HCT116 (cell line): ENCODE results near the gene THEMIS. TPM values are rescaled to one million over a fixed set of nuclear protein-coding genes. Genes with fewer than 3 reads are reported as not detected.

Source experiments
- ATAC-seq: fragments of 200-7000 bp; cut with Tn5 transposase; 2 replicates; pipeline ENCODE4 v1.9.1; 2020; ENCODE audit warnings: mild to moderate bottlenecking, moderate library complexity
- BruUV-seq: library from RNA; stranded (reverse); fragments of 400-500 nt; replicated peaks from 2 replicates; lab custom pipeline; 2021; lab: Mats Ljungman, UMichigan
- CTCF ChIA-PET: fragments of 300-600 bp; sonication (Branson Sonifier 250); formaldehyde crosslinking; loops from one replicate; lab custom pipeline; 2021; ENCODE audit warnings: antibody characterized with exemption; lab: Charles Lee
- POLR2A ChIA-PET: fragments of 300-600, 350-600 bp; sonication (Branson Sonifier 250); formaldehyde crosslinking; loops from one replicate; lab custom pipeline; 2021; ENCODE audit warnings: antibody characterized with exemption; lab: Charles Lee
- RAD21 ChIA-PET, 2 experiments: fragments of 300-600 bp; sonication (Branson Sonifier 250); formaldehyde crosslinking; loops; one replicate each; lab custom pipeline; 2023; ENCODE audit warnings: low total read pairs in 2 of 2; ENCODE audit not compliant: uncharacterized antibody in 2 of 2, unreplicated experiment in 2 of 2, low non-redundant PET in 1 of 2; lab: Charles Lee
- DNase-seq: peaks from one replicate; pipeline ENCODE4 v3.0.0-alpha.2; 2010; ENCODE audit warnings: low read depth, low spot score
- H2AFZ ChIP-seq: fragments of 200-600 bp; shearing (Covaris generic), sonication (generic); 2 replicates; pipeline ENCODE4 v1.6.1; 2017; ENCODE audit warnings: low read depth, mixed run types, mixed read lengths, antibody characterized with exemption, low read length; ENCODE audit not compliant: poor library complexity, severe bottlenecking
- H3K27ac ChIP-seq: 2 replicates; pipeline ENCODE4 v1.5.1; 2012; ENCODE audit warnings: low read depth, low read length
- H3K27me3 ChIP-seq: fragments of 200-600 bp; sonication (generic); 2 replicates; pipeline ENCODE4 v1.6.1; 2016; ENCODE audit warnings: mixed run types, low read length, mixed read lengths; ENCODE audit not compliant: insufficient read depth
- H3K36me3 ChIP-seq, 2 experiments: fragments of 200-500 bp in 1 of 2; fragments of 200-600 bp in 1 of 2; sonication (Bioruptor generic) in 1 of 2; sonication (generic) in 1 of 2; 2 replicates each; pipeline versions ENCODE4 v1.5.1 to v1.6.1; 2014 to 2016; ENCODE audit warnings: low read length in 2 of 2, inconsistent platforms in 1 of 2, mixed read lengths in 1 of 2, mixed run types in 1 of 2; ENCODE audit not compliant: insufficient read depth in 2 of 2, control insufficient read depth in 1 of 2
- H3K4me1 ChIP-seq, 2 experiments: fragments of 200-600 bp in 1 of 2; sonication (generic) in 1 of 2; 2 replicates each; pipeline versions ENCODE4 v1.5.1 to v1.6.1; 2012 to 2017; ENCODE audit warnings: low read length in 2 of 2, inconsistent platforms in 1 of 2, mild to moderate bottlenecking in 1 of 2, mixed read lengths in 1 of 2, mixed run types in 1 of 2, moderate library complexity in 1 of 2; ENCODE audit not compliant: insufficient read depth in 2 of 2, control insufficient read depth in 1 of 2
- H3K4me2 ChIP-seq: fragments of 200-600 bp; sonication (generic); 2 replicates; pipeline ENCODE4 v1.6.1; 2017; ENCODE audit warnings: mixed run types, low read length, mixed read lengths
- H3K4me3 ChIP-seq, 2 experiments: fragments of 200-600 bp in 1 of 2; sonication (generic) in 1 of 2; replicated peaks in 1 of 2; 2 replicates each; pipeline ENCODE4 v1.5.1; 2011 to 2016; ENCODE audit warnings: low read length in 2 of 2, control low read depth in 1 of 2, low read depth in 1 of 2, mild to moderate bottlenecking in 1 of 2, mixed read lengths in 1 of 2, mixed run types in 1 of 2
- H3K79me2 ChIP-seq: fragments of 200-600 bp; sonication (generic); 2 replicates; pipeline ENCODE4 v1.6.1; 2017; ENCODE audit warnings: mild to moderate bottlenecking, mixed run types, low read length, moderate library complexity, mixed read lengths; ENCODE audit not compliant: insufficient read depth
- H3K9ac ChIP-seq: fragments of 200-600 bp; sonication (generic); 2 replicates; pipeline ENCODE4 v1.6.1; 2016; ENCODE audit warnings: low read length, mixed read lengths
- H3K9me2 ChIP-seq: fragments of 200-600 bp; sonication (generic), shearing (Covaris generic); 2 replicates; pipeline ENCODE4 v1.6.1; 2017; ENCODE audit warnings: mixed run types, mild to moderate bottlenecking, moderate library complexity; ENCODE audit not compliant: insufficient read depth
- H3K9me3 ChIP-seq, 2 experiments: fragments of 200-500 bp in 1 of 2; fragments of 200-600 bp in 1 of 2; sonication (Bioruptor generic) in 1 of 2; sonication (generic) in 1 of 2; 2 replicates each; pipeline ENCODE4 v1.6.1; 2014 to 2017; ENCODE audit warnings: low read length in 2 of 2, mixed read lengths in 2 of 2, inconsistent platforms in 1 of 2, low read depth in 1 of 2, mild to moderate bottlenecking in 1 of 2, mixed run types in 1 of 2, moderate library complexity in 1 of 2; ENCODE audit not compliant: control insufficient read depth in 1 of 2, insufficient read depth in 1 of 2
- H4K20me1 ChIP-seq: fragments of 200-600 bp; sonication (generic), shearing (Covaris generic); 2 replicates; pipeline ENCODE4 v1.6.1; 2017; ENCODE audit warnings: mixed run types, mild to moderate bottlenecking, moderate library complexity; ENCODE audit not compliant: insufficient read depth
- ATF3 ChIP-seq: IDR thresholded peaks from 2 replicates; pipeline ENCODE4 v1.6.1; 2012
- CBX3 ChIP-seq: IDR thresholded peaks from 2 replicates; pipeline ENCODE4 v1.6.1; 2012; ENCODE audit warnings: low read depth
- CEBPB ChIP-seq: IDR thresholded peaks from 2 replicates; pipeline ENCODE4 v1.6.1; 2012; ENCODE audit warnings: low read depth
- EGR1 ChIP-seq: IDR thresholded peaks from 2 replicates; pipeline ENCODE4 v1.6.1; 2012; ENCODE audit warnings: low read depth
- ELF1 ChIP-seq: IDR thresholded peaks from 2 replicates; pipeline ENCODE4 v1.6.1; 2012; ENCODE audit warnings: low read depth, borderline replicate concordance
- EZH2 ChIP-seq: fragments of 200-600 bp; sonication (generic); IDR thresholded peaks from 2 replicates; pipeline ENCODE4 v1.6.1; 2017; ENCODE audit warnings: antibody characterized with exemption, mixed run types
- EZH2phosphoT487 ChIP-seq: fragments of 200-600 bp; IDR thresholded peaks from 2 replicates; pipeline ENCODE4 v1.6.1; 2018; ENCODE audit warnings: antibody characterized with exemption, borderline replicate concordance
- FOSL1 ChIP-seq: IDR thresholded peaks from 2 replicates; pipeline ENCODE4 v1.6.1; 2012; ENCODE audit warnings: low read depth
- JUND ChIP-seq: IDR thresholded peaks from 2 replicates; pipeline ENCODE4 v1.6.1; 2012
- POLR2A ChIP-seq: IDR thresholded peaks from 2 replicates; pipeline ENCODE4 v1.7.0; 2011; ENCODE audit warnings: borderline replicate concordance; ENCODE audit not compliant: insufficient read depth, insufficient read length; ENCODE audit errors: extremely low read depth
- POLR2AphosphoS5 ChIP-seq: IDR thresholded peaks from 2 replicates; pipeline ENCODE4 v1.6.1; 2011; ENCODE audit warnings: mild to moderate bottlenecking, low read depth, low read length, moderate library complexity
- RAD21 ChIP-seq: IDR thresholded peaks from 2 replicates; pipeline ENCODE4 v1.6.1; 2012; ENCODE audit warnings: low read depth, mild to moderate bottlenecking
- REST ChIP-seq: IDR thresholded peaks from 2 replicates; pipeline ENCODE4 v1.6.1; 2012; ENCODE audit warnings: low read depth
- SIN3A ChIP-seq: IDR thresholded peaks from 2 replicates; pipeline ENCODE4 v1.6.1; 2012; ENCODE audit warnings: low read depth
- SP1 ChIP-seq: IDR thresholded peaks from 2 replicates; pipeline ENCODE4 v1.6.1; 2012; ENCODE audit warnings: low read depth
- SRF ChIP-seq: IDR thresholded peaks from 2 replicates; pipeline ENCODE4 v1.6.1; 2012; ENCODE audit warnings: low read depth
- TCF7L2 ChIP-seq: IDR thresholded peaks from 2 replicates; pipeline ENCODE4 v1.7.0; 2011; ENCODE audit warnings: borderline replicate concordance, inconsistent platforms; ENCODE audit not compliant: insufficient read depth, insufficient read length; ENCODE audit errors: extremely low read depth
- YY1 ChIP-seq: IDR thresholded peaks from 2 replicates; pipeline ENCODE4 v1.6.1; 2011; ENCODE audit warnings: low read length, low read depth, moderate library complexity, mild to moderate bottlenecking; ENCODE audit not compliant: insufficient replicate concordance; ENCODE audit errors: extremely low read depth
- ZFX ChIP-seq: fragments of 450-650 bp; IDR thresholded peaks from 2 replicates; pipeline ENCODE4 v1.6.1; 2017
- ZNF274 ChIP-seq: fragments of 200-500 bp; sonication (Bioruptor generic); IDR thresholded peaks from 2 replicates; pipeline ENCODE4 v1.6.1; 2014; ENCODE audit warnings: mild to moderate bottlenecking, low read depth, low read length, inconsistent platforms
- intact Hi-C: fragments of 100-400 bp; cut with micrococcal nuclease; formaldehyde crosslinking; loops from 2 replicates; pipeline ENCODE4 v1.10.0; 2022
- total RNA-seq: library from RNA; stranded (reverse); gene quantifications from one replicate; pipeline ENCODE4 v1.2.1, GENCODE V29; 2021; ENCODE audit not compliant: unreplicated experiment
- TF ChIP-seq, protein P1 (sequence below): IDR thresholded peaks from 2 replicates; pipeline ENCODE4 v1.6.1; 2012

Gene THEMIS
- total RNA-seq, 1 experiment from 2014 or later: 0.20 TPM

- TF ChIP-seq REST (no peak), TCF7L2 (no peak), CBX3 (no peak), POLR2AphosphoS5 (no peak), ZFX (no peak), ELF1 (no peak), EZH2 (no peak), JUND (no peak)
These were observed 3.3 kb upstream of the THEMIS start (continued) for GRCh38 chr6:127904160-127904559.

DNA sequence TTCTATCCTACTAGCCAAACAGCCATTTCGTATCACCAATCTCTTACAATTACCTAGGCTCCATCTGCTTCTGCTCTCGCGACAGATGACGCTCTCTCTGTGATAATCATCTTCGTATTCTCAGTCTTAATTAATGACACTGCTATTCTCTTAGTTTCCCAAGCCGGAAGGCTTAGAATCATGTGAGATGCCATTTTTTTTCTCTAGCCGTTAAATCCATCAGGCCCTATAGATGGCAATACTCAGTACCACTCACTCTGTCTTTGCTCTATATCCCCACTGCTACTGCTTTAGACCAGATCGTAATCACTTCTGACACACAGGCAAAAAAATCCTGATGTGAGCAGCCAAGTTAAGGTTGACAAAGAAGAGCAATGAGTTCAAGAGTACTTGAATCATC is 2.1 kb upstream of the THEMIS start:
- H3K79me2 ChIP-seq: no peaks in the 10 kb centered on the region
- H3K36me3 ChIP-seq: no peaks in the 10 kb centered on the region
- RAD21 ChIA-PET: no interaction called here
- H2AFZ ChIP-seq: no peak overlapping the region
- H3K9me2 ChIP-seq: no peaks in the 10 kb centered on the region
- no peaks in the 10 kb centered on the region for H3K4me1 ChIP-seq
- no peak overlapping the region for H3K4me2 ChIP-seq
- POLR2A ChIA-PET: no interaction called here
- no peak overlapping the region for H3K4me3 ChIP-seq
- no peaks in the 10 kb centered on the region for H3K27me3 ChIP-seq
- intact Hi-C loops: no loop called here
- BruUV-seq: no TSS peak
- DNase-seq: no peak
- H3K27ac ChIP-seq: no peak overlapping the region
- H3K9me3 ChIP-seq: no peaks in the 10 kb centered on the region
- CTCF ChIA-PET: no interaction called here
- ATAC-seq: no peak
- no peak overlapping the region for H3K9ac ChIP-seq
- TF ChIP-seq ZNF274: no peak
- no peak for TF ChIP-seq TCF7L2
- TF ChIP-seq FOSL1: no peak
- no peak for TF ChIP-seq RAD21
- TF ChIP-seq YY1: no peak
- TF ChIP-seq EZH2phosphoT487: no peak
- TF ChIP-seq CBX3: no peak
- TF ChIP-seq CEBPB: no peak
- TF ChIP-seq ATF3: no peak
- TF ChIP-seq EZH2: no peak
- TF ChIP-seq ZFX: no peak
- TF ChIP-seq POLR2A: no peak
- no peak for TF ChIP-seq SRF
- no peak for TF ChIP-seq REST
- TF ChIP-seq, protein P1, sequence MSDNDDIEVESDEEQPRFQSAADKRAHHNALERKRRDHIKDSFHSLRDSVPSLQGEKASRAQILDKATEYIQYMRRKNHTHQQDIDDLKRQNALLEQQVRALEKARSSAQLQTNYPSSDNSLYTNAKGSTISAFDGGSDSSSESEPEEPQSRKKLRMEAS: no peak
- TF ChIP-seq POLR2AphosphoS5: no peak
- no peak for TF ChIP-seq SIN3A
- TF ChIP-seq SP1: no peak
- TF ChIP-seq EGR1: no peak
- no peaks in the 10 kb centered on the region for H4K20me1 ChIP-seq
